ENCODE data around the gene ADGRF1. TPM values are rescaled to one million over a fixed set of nuclear protein-coding genes. Genes with fewer than 3 reads are reported as not detected.
"Not testable (repeated sequence)": the region's sequence is repeated elsewhere in the genome, so short reads cannot be mapped to it uniquely, and the experiment has no call there.

The ADGRF1 gene
- total RNA-seq: not detected in 2 replicates
- long read RNA-seq: 0 reads

DNA sequence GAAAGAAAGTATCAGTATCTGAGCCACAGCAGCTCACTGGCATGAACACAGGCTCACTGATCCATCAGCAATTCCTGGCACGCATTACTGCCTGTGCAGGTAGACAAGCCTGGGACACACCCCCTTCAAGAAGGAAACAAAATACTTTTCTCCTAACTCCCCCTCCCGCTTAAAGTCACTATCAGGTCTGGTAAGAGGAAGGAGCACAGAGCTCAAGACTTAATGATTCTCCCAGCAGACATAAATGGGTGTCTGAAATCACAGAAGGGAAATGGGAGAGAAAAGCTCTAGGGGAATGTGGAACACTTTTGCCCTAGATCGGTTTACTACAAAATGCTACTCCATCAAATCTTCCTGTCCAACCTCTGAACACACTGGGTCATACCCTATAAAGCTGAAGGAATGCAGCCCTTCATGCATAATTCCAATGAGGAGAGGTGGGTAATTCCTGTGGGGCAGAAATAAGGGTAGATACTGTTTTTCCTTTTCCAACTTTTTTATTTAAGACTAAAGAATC, at the start of gene ADGRF1:
ADGRF1 (minus strand) TSS at position 58 of the 517 bp plus-strand sequence. CDS start 13,271 bp downstream, outside the sequence.
- TF ChIP-seq, protein P1, sequence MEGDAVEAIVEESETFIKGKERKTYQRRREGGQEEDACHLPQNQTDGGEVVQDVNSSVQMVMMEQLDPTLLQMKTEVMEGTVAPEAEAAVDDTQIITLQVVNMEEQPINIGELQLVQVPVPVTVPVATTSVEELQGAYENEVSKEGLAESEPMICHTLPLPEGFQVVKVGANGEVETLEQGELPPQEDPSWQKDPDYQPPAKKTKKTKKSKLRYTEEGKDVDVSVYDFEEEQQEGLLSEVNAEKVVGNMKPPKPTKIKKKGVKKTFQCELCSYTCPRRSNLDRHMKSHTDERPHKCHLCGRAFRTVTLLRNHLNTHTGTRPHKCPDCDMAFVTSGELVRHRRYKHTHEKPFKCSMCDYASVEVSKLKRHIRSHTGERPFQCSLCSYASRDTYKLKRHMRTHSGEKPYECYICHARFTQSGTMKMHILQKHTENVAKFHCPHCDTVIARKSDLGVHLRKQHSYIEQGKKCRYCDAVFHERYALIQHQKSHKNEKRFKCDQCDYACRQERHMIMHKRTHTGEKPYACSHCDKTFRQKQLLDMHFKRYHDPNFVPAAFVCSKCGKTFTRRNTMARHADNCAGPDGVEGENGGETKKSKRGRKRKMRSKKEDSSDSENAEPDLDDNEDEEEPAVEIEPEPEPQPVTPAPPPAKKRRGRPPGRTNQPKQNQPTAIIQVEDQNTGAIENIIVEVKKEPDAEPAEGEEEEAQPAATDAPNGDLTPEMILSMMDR (IDR thresholded peaks at IDR 0.05): no peak
- peaks cover 42% of the 10 kb centered on the region for H3K27me3 Mint-ChIP-seq (ENCODE audit: unreplicated experiment)
- H3K4me1 Mint-ChIP-seq (ENCODE audit: unreplicated experiment): peaks cover 3% of the 10 kb centered on the region
- H3K4me3 Mint-ChIP-seq (ENCODE audit: unreplicated experiment): no peak within 1 kb of the TSS
- DNase-seq (ENCODE audit: extremely low spot score, unreplicated experiment): no peak
- H3K36me3 Mint-ChIP-seq (ENCODE audit: unreplicated experiment): peaks cover 2% of the 10 kb centered on the region
- H3K9me3 Mint-ChIP-seq (ENCODE audit: unreplicated experiment): no peaks in the 10 kb centered on the region
- H3K27ac Mint-ChIP-seq (ENCODE audit: unreplicated experiment): no peak within 1 kb of the TSS

GRCh38 chr6:47090881-47091280, 48.7 kb upstream of the ADGRF1 start:
- no peak for DNase-seq (ENCODE audit: extremely low spot score, unreplicated experiment)
- Mint-ChIP-seq H3K36me3 (ENCODE audit: unreplicated experiment) (no peaks in the 10 kb centered on the region), H3K4me1 (ENCODE audit: unreplicated experiment) (peaks cover 4% of the 10 kb centered on the region), H3K27me3 (ENCODE audit: unreplicated experiment) (peaks cover 18% of the 10 kb centered on the region), H3K27ac (ENCODE audit: unreplicated experiment) (no peak overlapping the region), H3K4me3 (ENCODE audit: unreplicated experiment) (no peak overlapping the region), H3K9me3 (ENCODE audit: unreplicated experiment) (no peaks in the 10 kb centered on the region)
- TF ChIP-seq, protein P1 (IDR thresholded peaks at IDR 0.05): no peak

DNA sequence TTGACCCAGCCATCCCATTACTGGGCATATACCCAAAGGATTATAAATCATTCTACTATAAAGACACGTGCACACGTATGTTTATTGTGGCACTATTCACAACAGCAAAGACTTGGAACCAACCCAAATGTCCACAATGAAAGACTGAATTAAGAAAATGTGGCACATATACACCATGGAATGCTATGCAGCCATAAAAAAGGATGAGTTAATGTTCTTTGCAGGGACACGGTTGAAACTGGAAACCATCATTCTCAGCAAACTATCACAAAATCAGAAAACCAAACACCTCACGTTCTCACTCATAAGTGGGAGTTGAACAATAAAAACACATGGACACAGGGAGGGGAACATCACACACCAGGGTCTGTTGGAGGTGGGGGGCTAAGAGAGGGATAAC, 47.3 kb upstream of the ADGRF1 start:
- not testable (repeated sequence) for H3K36me3 Mint-ChIP-seq (ENCODE audit: unreplicated experiment); H3K4me3 Mint-ChIP-seq (ENCODE audit: unreplicated experiment); DNase-seq (ENCODE audit: extremely low spot score, unreplicated experiment); H3K4me1 Mint-ChIP-seq (ENCODE audit: unreplicated experiment); H3K27ac Mint-ChIP-seq (ENCODE audit: unreplicated experiment); H3K9me3 Mint-ChIP-seq (ENCODE audit: unreplicated experiment)
- H3K27me3 Mint-ChIP-seq (ENCODE audit: unreplicated experiment): peaks cover 20% of the 10 kb centered on the region

DNA sequence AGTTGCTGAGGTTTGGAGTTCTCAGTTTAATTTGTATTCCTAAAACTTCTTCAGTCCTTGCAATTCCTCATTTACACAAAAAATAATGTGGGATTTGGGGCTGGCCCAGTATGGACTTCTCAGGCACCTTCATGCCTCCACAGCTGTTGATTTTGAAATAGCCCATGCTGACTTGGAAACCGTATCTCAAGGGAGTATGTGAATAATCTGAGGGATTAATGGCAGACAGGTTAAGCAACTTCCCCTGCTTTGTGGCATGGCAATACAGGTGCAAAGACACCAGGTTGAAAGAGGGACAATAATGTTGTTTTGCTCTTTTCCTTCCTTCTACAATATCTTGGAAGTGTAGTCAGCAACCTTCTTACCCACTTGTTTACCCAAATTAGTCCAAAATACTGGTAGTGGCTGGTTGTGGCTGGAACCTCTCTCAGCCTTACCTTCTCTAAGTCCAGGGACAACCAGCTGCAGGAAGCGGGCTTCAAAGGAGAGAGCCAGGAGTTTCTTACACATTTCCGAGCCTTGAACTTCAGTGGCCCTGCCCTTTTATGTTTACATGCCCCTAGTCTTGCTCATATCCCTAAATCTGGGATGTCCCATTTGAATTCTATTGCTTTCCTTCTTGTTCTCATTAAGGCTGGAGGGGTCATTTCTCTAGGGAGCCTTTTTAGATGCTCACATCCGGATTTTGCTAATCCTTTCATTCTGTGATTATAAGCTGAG, 44.1 kb upstream of the ADGRF1 start:
- H3K4me3 Mint-ChIP-seq (ENCODE audit: unreplicated experiment): no peak overlapping the region
- H3K27ac Mint-ChIP-seq (ENCODE audit: unreplicated experiment): no peak overlapping the region
- no peaks in the 10 kb centered on the region for H3K36me3 Mint-ChIP-seq (ENCODE audit: unreplicated experiment)
- H3K9me3 Mint-ChIP-seq (ENCODE audit: unreplicated experiment): no peaks in the 10 kb centered on the region
- peaks cover 8% of the 10 kb centered on the region for H3K4me1 Mint-ChIP-seq (ENCODE audit: unreplicated experiment)
- TF ChIP-seq, protein P1 (IDR thresholded peaks at IDR 0.05): no peak
- peaks cover 23% of the 10 kb centered on the region for H3K27me3 Mint-ChIP-seq (ENCODE audit: unreplicated experiment)
- DNase-seq (ENCODE audit: extremely low spot score, unreplicated experiment): no peak

- no peak for DNase-seq (ENCODE audit: extremely low spot score, unreplicated experiment)
- TF ChIP-seq, protein P1 (IDR thresholded peaks at IDR 0.05): no peak
- H3K27ac Mint-ChIP-seq (ENCODE audit: unreplicated experiment): no peak overlapping the region
- no peaks in the 10 kb centered on the region for H3K9me3 Mint-ChIP-seq (ENCODE audit: unreplicated experiment)
- no peaks in the 10 kb centered on the region for H3K36me3 Mint-ChIP-seq (ENCODE audit: unreplicated experiment)
- H3K27me3 Mint-ChIP-seq (ENCODE audit: unreplicated experiment): peaks cover 23% of the 10 kb centered on the region
- no peak overlapping the region for H3K4me3 Mint-ChIP-seq (ENCODE audit: unreplicated experiment)
- peaks cover 8% of the 10 kb centered on the region for H3K4me1 Mint-ChIP-seq (ENCODE audit: unreplicated experiment)
Measured at GRCh38 chr6:47084610-47085009, 42.5 kb upstream of the ADGRF1 start.
